ENCODE results near the gene PFKFB1.

GRCh38 chrX:54923376-54923775, 70.6 kb downstream of the PFKFB1 start:
- TF ChIP-seq EZH2phosphoT487 (IDR thresholded peaks at IDR 0.05) (no peak), EZH2 (IDR thresholded peaks at IDR 0.05) (no peak)
- TF ChIP-seq, protein P1, sequence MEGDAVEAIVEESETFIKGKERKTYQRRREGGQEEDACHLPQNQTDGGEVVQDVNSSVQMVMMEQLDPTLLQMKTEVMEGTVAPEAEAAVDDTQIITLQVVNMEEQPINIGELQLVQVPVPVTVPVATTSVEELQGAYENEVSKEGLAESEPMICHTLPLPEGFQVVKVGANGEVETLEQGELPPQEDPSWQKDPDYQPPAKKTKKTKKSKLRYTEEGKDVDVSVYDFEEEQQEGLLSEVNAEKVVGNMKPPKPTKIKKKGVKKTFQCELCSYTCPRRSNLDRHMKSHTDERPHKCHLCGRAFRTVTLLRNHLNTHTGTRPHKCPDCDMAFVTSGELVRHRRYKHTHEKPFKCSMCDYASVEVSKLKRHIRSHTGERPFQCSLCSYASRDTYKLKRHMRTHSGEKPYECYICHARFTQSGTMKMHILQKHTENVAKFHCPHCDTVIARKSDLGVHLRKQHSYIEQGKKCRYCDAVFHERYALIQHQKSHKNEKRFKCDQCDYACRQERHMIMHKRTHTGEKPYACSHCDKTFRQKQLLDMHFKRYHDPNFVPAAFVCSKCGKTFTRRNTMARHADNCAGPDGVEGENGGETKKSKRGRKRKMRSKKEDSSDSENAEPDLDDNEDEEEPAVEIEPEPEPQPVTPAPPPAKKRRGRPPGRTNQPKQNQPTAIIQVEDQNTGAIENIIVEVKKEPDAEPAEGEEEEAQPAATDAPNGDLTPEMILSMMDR (IDR thresholded peaks at IDR 0.05) = no peak
